WTC11 (cell line): ENCODE results near the gene SREBF1. TPM values are rescaled to one million over a fixed set of nuclear protein-coding genes. Genes with fewer than 3 reads are reported as not detected.

Experiments
- ATAC-seq: fragments of 200-7000 bp; cut with Tn5 transposase; 2 replicates; pipeline ENCODE4 v1.10.0; 2021; ENCODE audit warnings: mild to moderate bottlenecking, moderate library complexity
- CTCF ChIA-PET: fragments of 300-600 bp; sonication (Branson Sonifier 250); formaldehyde crosslinking; loops from one replicate; lab custom pipeline; 2021; ENCODE audit warnings: antibody characterized with exemption; lab: Charles Lee
- POLR2A ChIA-PET: fragments of 350-600 bp; sonication (Branson Sonifier 250); formaldehyde crosslinking; loops from one replicate; lab custom pipeline; 2021; ENCODE audit warnings: antibody characterized with exemption; lab: Charles Lee
- DNase-seq: peaks from one replicate; pipeline ENCODE4 v3.0.0; 2021; ENCODE audit warnings: low spot score
- H3K27ac Mint-ChIP-seq: 2 replicates; pipeline ENCODE4 v1.8.0; 2021; ENCODE audit warnings: mixed read lengths
- H3K27me3 Mint-ChIP-seq: 2 replicates; pipeline ENCODE4 v1.8.0; 2021; ENCODE audit warnings: low read depth, mild to moderate bottlenecking, moderate library complexity, mixed read lengths
- H3K36me3 Mint-ChIP-seq: 2 replicates; pipeline ENCODE4 v1.8.0; 2021; ENCODE audit warnings: mixed read lengths
- H3K4me1 Mint-ChIP-seq: 2 replicates; pipeline ENCODE4 v1.8.0; 2022; ENCODE audit warnings: mixed read lengths
- H3K4me3 Mint-ChIP-seq: 2 replicates; pipeline ENCODE4 v1.8.0; 2021; ENCODE audit warnings: mild to moderate bottlenecking, moderate library complexity, mixed read lengths
- H3K9me3 Mint-ChIP-seq: 2 replicates; pipeline ENCODE4 v1.8.0; 2021; ENCODE audit warnings: mixed read lengths
- FOXJ3 ChIP-seq: sonication (generic); formaldehyde crosslinking; IDR thresholded peaks from 2 replicates; pipeline ENCODE4 v1.9.0; 2021; ENCODE audit warnings: missing genetic modification reagents, mild to moderate bottlenecking, borderline replicate concordance
- FOXK1 ChIP-seq: sonication (generic); formaldehyde crosslinking; IDR thresholded peaks from 2 replicates; pipeline ENCODE4 v1.8.0; 2022; ENCODE audit warnings: mild to moderate bottlenecking, moderate library complexity, missing genetic modification reagents
- GRHL2 ChIP-seq: fragments of 250-450 bp; sonication (Bioruptor Pico); IDR thresholded peaks from 2 replicates; pipeline ENCODE4 v1.8.0; 2022; ENCODE audit warnings: mild to moderate bottlenecking, moderate library complexity; ENCODE audit not compliant: insufficient replicate concordance, severe bottlenecking
- KAT7 ChIP-seq: sonication (generic); formaldehyde crosslinking; IDR thresholded peaks from 2 replicates; pipeline ENCODE4 v1.8.1; 2023; ENCODE audit warnings: missing genetic modification reagents, mild to moderate bottlenecking, borderline replicate concordance
- OVOL2 ChIP-seq: fragments of 250-450 bp; sonication (Bioruptor Pico); IDR thresholded peaks from 2 replicates; pipeline ENCODE4 v1.9.0; 2021; ENCODE audit warnings: mild to moderate bottlenecking, borderline replicate concordance
- RELA ChIP-seq: sonication (generic); formaldehyde crosslinking; IDR thresholded peaks from 2 replicates; pipeline ENCODE4 v1.8.1; 2022; ENCODE audit warnings: missing genetic modification reagents, mild to moderate bottlenecking, borderline replicate concordance
- SMAD3 ChIP-seq: sonication (generic); formaldehyde crosslinking; IDR thresholded peaks from 2 replicates; pipeline ENCODE4 v1.8.0; 2022; ENCODE audit warnings: missing genetic modification reagents, mild to moderate bottlenecking, borderline replicate concordance
- ZNF138 ChIP-seq: sonication (generic); formaldehyde crosslinking; conservative IDR thresholded peaks from 2 replicates; pipeline ENCODE4 v1.8.1; 2022; ENCODE audit warnings: mild to moderate bottlenecking, moderate library complexity, missing genetic modification reagents
- ZNF317 ChIP-seq: sonication (generic); formaldehyde crosslinking; IDR thresholded peaks from 2 replicates; pipeline ENCODE4 v1.8.1; 2023; ENCODE audit warnings: low read depth, mild to moderate bottlenecking, moderate library complexity, missing genetic modification reagents, borderline replicate concordance
- ZNF396 ChIP-seq: fragments of 250-450 bp; sonication (Bioruptor Pico); IDR thresholded peaks from 2 replicates; pipeline ENCODE4 v1.8.0; 2021; ENCODE audit warnings: mild to moderate bottlenecking, moderate library complexity, borderline replicate concordance
- total RNA-seq: library from RNA; stranded (reverse); gene quantifications from 3 replicates; pipeline ENCODE4 v1.2.3, GENCODE V29; 2021
- TF ChIP-seq, protein P1 (sequence below): sonication (generic); formaldehyde crosslinking; IDR thresholded peaks from 2 replicates; pipeline ENCODE4 v1.8.0; 2023; ENCODE audit warnings: missing genetic modification reagents
- TF ChIP-seq, protein P2 (sequence below): sonication (generic); formaldehyde crosslinking; IDR thresholded peaks from 2 replicates; pipeline ENCODE4 v1.8.1; 2022; ENCODE audit warnings: mild to moderate bottlenecking, missing genetic modification reagents, moderate library complexity, borderline replicate concordance
- TF ChIP-seq, protein P3 (sequence below): sonication (generic); formaldehyde crosslinking; IDR thresholded peaks from 2 replicates; pipeline ENCODE4 v1.8.0; 2022; ENCODE audit warnings: mild to moderate bottlenecking, missing genetic modification reagents
- TF ChIP-seq, protein P4 (sequence below): fragments of 200-600 bp; IDR thresholded peaks from 2 replicates; pipeline ENCODE4 v1.8.0; 2022; ENCODE audit warnings: antibody characterized with exemption
- TF ChIP-seq, protein P5 (sequence below): fragments of 250-450 bp; sonication (Bioruptor Pico); conservative IDR thresholded peaks from 2 replicates; pipeline ENCODE4 v1.9.0; 2021; ENCODE audit warnings: mild to moderate bottlenecking
- TF ChIP-seq, protein P6 (sequence below): fragments of 250-450 bp; sonication (Bioruptor Pico); IDR thresholded peaks from 2 replicates; pipeline ENCODE4 v1.9.0; 2021; ENCODE audit warnings: moderate library complexity, mild to moderate bottlenecking, inconsistent platforms, borderline replicate concordance
- TF ChIP-seq, protein P7 (sequence below): sonication (generic); formaldehyde crosslinking; IDR thresholded peaks from 2 replicates; pipeline ENCODE4 v1.8.0; 2022; ENCODE audit warnings: mild to moderate bottlenecking, missing genetic modification reagents

The SREBF1 gene
- total RNA-seq, 1 experiment from 2014 or later, result 93.7 TPM

DNA sequence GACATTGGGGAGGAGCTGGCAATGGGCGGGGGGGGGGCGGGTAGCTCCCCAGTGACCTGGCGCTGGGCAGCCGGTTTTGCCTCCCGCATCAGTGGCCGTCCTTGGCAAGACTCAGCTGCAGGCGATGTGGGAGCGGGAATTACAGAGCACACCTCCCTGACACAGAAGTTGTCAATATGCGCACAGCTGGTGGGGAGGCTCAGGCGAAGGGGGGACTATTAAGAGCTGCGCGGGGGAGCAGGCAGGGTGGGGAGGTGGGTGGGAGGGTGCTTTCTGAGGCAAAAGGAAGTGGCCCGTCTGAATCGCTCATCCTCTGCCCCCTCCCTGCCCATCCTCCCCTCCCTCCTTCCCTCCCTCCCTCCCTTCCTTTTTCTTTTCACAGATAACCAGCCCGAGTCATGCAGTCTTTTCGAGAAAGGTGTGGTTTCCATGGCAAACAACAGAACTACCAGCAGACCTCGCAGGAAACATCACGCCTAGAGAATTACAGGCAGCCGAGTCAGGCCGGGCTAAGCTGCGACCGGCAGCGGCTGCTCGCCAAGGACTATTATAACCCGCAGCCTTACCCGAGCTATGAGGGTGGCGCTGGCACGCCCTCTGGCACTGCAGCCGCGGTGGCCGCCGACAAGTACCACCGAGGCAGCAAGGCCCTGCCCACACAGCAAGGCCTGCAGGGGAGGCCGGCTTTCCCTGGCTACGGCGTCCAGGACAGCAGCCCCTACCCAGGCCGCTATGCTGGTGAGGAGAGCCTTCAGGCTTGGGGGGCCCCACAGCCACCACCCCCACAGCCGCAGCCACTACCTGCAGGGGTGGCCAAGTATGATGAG is 44.0 kb downstream of the SREBF1 start:
- POLR2A ChIA-PET, result interaction anchor here (1.0 kb wide), 1 partner anchor 10 kb away, joined by 3 read pairs; no protein-coding TSS in a partner anchor
- no peaks in the 10 kb centered on the region for H3K36me3 Mint-ChIP-seq
- CTCF ChIA-PET, result interaction anchor here (0.6 to 1.9 kb wide), 14 partner anchors 9 to 126 kb away, joined by 3 to 6 read pairs (median 4); no protein-coding TSS in a partner anchor
- peaks cover 41% of the 10 kb centered on the region for H3K4me1 Mint-ChIP-seq
- TF ChIP-seq, protein P1, sequence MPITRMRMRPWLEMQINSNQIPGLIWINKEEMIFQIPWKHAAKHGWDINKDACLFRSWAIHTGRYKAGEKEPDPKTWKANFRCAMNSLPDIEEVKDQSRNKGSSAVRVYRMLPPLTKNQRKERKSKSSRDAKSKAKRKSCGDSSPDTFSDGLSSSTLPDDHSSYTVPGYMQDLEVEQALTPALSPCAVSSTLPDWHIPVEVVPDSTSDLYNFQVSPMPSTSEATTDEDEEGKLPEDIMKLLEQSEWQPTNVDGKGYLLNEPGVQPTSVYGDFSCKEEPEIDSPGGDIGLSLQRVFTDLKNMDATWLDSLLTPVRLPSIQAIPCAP (CRISPR knock-in tag), result no peak
- TF ChIP-seq, protein P2, sequence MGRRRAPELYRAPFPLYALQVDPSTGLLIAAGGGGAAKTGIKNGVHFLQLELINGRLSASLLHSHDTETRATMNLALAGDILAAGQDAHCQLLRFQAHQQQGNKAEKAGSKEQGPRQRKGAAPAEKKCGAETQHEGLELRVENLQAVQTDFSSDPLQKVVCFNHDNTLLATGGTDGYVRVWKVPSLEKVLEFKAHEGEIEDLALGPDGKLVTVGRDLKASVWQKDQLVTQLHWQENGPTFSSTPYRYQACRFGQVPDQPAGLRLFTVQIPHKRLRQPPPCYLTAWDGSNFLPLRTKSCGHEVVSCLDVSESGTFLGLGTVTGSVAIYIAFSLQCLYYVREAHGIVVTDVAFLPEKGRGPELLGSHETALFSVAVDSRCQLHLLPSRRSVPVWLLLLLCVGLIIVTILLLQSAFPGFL (CRISPR knock-in tag), result no peak
- TF ChIP-seq RELA (CRISPR knock-in tag) (no peak), GRHL2 (CRISPR knock-in tag) (no peak), FOXJ3 (no peak), ZNF138 (CRISPR knock-in tag) (no peak), SMAD3 (CRISPR knock-in tag) (no peak), ZNF396 (CRISPR knock-in tag) (no peak), KAT7 (CRISPR knock-in tag) (no peak), FOXK1 (no peak), OVOL2 (CRISPR knock-in tag) (no peak), ZNF317 (no peak)
- TF ChIP-seq, protein P3, sequence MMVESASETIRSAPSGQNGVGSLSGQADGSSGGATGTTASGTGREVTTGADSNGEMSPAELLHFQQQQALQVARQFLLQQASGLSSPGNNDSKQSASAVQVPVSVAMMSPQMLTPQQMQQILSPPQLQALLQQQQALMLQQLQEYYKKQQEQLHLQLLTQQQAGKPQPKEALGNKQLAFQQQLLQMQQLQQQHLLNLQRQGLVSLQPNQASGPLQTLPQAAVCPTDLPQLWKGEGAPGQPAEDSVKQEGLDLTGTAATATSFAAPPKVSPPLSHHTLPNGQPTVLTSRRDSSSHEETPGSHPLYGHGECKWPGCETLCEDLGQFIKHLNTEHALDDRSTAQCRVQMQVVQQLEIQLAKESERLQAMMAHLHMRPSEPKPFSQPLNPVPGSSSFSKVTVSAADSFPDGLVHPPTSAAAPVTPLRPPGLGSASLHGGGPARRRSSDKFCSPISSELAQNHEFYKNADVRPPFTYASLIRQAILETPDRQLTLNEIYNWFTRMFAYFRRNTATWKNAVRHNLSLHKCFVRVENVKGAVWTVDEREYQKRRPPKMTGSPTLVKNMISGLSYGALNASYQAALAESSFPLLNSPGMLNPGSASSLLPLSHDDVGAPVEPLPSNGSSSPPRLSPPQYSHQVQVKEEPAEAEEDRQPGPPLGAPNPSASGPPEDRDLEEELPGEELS (CRISPR knock-in tag), result no peak
- TF ChIP-seq, protein P4, sequence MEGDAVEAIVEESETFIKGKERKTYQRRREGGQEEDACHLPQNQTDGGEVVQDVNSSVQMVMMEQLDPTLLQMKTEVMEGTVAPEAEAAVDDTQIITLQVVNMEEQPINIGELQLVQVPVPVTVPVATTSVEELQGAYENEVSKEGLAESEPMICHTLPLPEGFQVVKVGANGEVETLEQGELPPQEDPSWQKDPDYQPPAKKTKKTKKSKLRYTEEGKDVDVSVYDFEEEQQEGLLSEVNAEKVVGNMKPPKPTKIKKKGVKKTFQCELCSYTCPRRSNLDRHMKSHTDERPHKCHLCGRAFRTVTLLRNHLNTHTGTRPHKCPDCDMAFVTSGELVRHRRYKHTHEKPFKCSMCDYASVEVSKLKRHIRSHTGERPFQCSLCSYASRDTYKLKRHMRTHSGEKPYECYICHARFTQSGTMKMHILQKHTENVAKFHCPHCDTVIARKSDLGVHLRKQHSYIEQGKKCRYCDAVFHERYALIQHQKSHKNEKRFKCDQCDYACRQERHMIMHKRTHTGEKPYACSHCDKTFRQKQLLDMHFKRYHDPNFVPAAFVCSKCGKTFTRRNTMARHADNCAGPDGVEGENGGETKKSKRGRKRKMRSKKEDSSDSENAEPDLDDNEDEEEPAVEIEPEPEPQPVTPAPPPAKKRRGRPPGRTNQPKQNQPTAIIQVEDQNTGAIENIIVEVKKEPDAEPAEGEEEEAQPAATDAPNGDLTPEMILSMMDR, result no peak
- TF ChIP-seq, protein P5, sequence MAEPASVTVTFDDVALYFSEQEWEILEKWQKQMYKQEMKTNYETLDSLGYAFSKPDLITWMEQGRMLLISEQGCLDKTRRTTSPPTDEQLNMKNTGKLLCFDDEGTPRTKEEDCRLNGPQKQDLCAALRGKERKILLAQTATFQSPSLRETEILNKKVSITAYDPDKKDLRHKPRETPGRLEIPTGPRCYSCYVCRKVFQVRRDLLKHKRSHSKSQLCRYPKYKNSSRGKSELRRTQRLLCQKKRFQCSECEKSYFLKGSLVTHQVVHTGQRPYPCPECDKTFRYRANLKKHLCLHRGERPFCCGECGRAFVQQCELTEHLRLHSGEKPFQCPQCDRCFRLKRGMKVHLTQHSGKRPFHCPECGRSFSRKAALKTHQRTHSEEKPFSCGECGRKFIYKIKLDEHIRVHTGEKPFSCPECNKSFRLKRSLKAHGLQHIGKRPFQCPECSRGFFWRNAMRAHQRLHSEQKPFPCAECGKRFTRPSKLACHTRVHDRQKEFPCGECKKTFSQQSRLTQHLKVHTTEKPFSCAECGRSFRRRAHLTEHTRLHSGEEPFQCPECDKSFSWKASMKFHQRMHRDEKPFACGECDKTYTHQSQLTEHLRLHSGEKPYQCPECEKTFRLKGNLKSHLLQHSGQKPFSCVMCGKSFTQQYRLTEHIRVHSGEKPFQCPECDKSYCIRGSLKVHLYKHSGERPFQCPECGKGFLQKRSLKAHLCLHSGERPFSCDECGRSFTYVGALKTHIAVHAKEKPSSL, result no peak
- TF ChIP-seq, protein P6, sequence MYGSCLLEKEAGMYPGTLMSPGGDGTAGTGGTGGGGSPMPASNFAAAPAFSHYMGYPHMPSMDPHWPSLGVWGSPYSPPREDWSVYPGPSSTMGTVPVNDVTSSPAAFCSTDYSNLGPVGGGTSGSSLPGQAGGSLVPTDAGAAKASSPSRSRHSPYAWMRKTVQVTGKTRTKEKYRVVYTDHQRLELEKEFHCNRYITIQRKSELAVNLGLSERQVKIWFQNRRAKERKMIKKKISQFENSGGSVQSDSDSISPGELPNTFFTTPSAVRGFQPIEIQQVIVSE, result no peak
- TF ChIP-seq, protein P7, sequence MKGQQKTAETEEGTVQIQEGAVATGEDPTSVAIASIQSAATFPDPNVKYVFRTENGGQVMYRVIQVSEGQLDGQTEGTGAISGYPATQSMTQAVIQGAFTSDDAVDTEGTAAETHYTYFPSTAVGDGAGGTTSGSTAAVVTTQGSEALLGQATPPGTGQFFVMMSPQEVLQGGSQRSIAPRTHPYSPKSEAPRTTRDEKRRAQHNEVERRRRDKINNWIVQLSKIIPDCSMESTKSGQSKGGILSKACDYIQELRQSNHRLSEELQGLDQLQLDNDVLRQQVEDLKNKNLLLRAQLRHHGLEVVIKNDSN, result no peak
- peak; percentile 42 for ATAC-seq
- H3K27ac Mint-ChIP-seq, result no peak overlapping the region
- H3K9me3 Mint-ChIP-seq, result no peaks in the 10 kb centered on the region
- H3K4me3 Mint-ChIP-seq, result peak overlapping the region; percentile 49
- peaks cover 33% of the 10 kb centered on the region for H3K27me3 Mint-ChIP-seq
- DNase-seq, result peak; percentile 36
